ENCODE results near the gene FAF2. TPM values are rescaled to one million over a fixed set of nuclear protein-coding genes. Genes with fewer than 3 reads are reported as not detected.
"Not testable (repeated sequence)": the region's sequence is repeated elsewhere in the genome, so short reads cannot be mapped to it uniquely, and the experiment has no call there.

The FAF2 gene
- total and polyA plus RNA-seq, 10 of the 15 experiments (the other 5 are each of a cell fraction or from before 2014, with no cell fraction given), result 19.0 to 45.1 (median 35.6) TPM

DNA sequence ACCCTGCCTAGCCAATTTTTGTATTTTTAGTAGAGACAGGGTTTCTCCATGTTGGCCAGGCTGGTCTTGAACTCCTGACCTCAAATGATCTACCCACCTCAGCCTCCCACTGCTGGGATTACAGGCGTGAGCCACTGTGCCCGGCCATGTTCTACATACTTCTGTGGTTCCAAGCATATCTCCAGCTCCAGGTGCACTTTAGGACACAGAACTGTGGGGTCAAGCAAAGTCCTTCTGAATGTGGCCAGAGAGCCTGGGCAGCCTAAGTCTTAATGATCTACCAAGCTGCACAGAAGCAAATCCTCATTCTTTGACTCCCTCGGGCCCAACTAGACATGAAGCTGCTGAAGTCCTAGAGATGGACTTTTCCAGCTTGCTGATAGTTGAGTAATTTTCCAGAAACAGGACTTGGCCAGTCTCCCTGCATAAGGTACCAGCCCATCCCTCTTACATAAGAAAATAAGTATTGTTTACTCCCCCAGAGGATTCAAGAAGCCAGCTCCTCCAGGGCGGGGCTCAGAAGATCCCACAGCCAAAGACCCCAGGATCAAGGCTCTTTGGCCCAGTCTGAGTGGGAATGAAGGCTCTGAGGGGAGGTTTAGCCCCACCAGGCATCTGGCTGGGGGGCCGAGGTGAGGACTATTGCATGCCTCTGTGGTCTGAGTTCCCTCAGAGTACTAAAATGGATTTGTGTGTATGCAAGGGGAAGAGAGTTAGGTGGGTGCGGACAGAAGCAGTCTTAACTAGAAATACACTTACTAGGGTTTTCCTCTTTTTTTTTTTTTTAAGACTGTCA, 40.5 kb upstream of the FAF2 start (continued):
- TF ChIP-seq, protein P1, sequence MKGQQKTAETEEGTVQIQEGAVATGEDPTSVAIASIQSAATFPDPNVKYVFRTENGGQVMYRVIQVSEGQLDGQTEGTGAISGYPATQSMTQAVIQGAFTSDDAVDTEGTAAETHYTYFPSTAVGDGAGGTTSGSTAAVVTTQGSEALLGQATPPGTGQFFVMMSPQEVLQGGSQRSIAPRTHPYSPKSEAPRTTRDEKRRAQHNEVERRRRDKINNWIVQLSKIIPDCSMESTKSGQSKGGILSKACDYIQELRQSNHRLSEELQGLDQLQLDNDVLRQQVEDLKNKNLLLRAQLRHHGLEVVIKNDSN (IDR thresholded peaks at IDR 0.05; ENCODE audit: borderline replicate concordance, extremely low read length, insufficient read depth, low read depth, low read length), result no peak
- TF ChIP-seq, protein P2, sequence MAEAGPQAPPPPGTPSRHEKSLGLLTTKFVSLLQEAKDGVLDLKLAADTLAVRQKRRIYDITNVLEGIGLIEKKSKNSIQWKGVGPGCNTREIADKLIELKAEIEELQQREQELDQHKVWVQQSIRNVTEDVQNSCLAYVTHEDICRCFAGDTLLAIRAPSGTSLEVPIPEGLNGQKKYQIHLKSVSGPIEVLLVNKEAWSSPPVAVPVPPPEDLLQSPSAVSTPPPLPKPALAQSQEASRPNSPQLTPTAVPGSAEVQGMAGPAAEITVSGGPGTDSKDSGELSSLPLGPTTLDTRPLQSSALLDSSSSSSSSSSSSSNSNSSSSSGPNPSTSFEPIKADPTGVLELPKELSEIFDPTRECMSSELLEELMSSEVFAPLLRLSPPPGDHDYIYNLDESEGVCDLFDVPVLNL (IDR thresholded peaks at IDR 0.05; ENCODE audit: low read depth, low read length), result no peak
- TF ChIP-seq BMI1 (IDR thresholded peaks at IDR 0.05; ENCODE audit: borderline replicate concordance), result no peak
- TF ChIP-seq ATF7 (IDR thresholded peaks at IDR 0.05; ENCODE audit: low read depth), result no peak
- no peak for TF ChIP-seq CBX5 (IDR thresholded peaks at IDR 0.05; ENCODE audit: low read depth)

DNA sequence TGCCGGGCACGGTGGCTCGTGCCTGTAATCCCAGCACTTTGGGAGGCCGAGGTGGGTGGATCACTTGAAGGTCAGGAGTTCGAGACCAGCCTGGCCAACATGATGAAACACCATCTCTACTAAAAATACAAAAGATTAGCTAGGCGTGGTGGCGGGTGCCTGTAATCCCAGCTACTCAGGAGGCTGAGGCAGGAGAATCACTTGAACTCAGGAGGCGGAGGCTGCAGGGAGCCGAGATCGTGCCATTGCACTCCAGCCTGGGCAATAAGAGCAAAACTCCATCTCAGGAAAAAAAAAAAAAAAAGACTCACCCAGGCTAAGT, 40.0 kb upstream of the FAF2 start:
- H3K4me1 ChIP-seq (ENCODE audit: control insufficient read depth, insufficient read depth, low read length); H3K27me3 ChIP-seq (replicated peaks in 1 of 2; ENCODE audit: control insufficient read depth in 2 of 2, insufficient read depth in 2 of 2, low read length in 1 of 2); DNase-seq (ENCODE audit: low read depth, low spot score); H3K27ac ChIP-seq (ENCODE audit: control insufficient read depth, insufficient read depth); intact Hi-C loops (cut with micrococcal nuclease; ENCODE audit: unreplicated experiment); H3K9ac ChIP-seq (ENCODE audit: control insufficient read depth, insufficient read depth, low read length); RAD21 ChIA-PET (ENCODE audit: unreplicated experiment); FAIRE-seq; H2AFZ ChIP-seq (ENCODE audit: control insufficient read depth, low read depth, low read length); H3K36me3 ChIP-seq (ENCODE audit: control insufficient read depth in 2 of 2, insufficient read depth in 2 of 2, low read length in 1 of 2); H3K4me3 ChIP-seq; H3K79me2 ChIP-seq (ENCODE audit: control insufficient read depth, insufficient read depth, low read length); H3K9me3 ChIP-seq (replicated peaks; ENCODE audit: control insufficient read depth, insufficient read depth, low read length); H3K4me2 ChIP-seq (ENCODE audit: control insufficient read depth, insufficient read depth); SMC1A ChIA-PET (ENCODE audit: uncharacterized antibody, unreplicated experiment); BruUV-seq (replicated peaks); CTCF ChIA-PET; H4K20me1 ChIP-seq (ENCODE audit: control insufficient read depth, insufficient read depth); ATAC-seq; in situ Hi-C loops (cut with MboI): not testable (repeated sequence)
- WGBS (ENCODE audit: insufficient coverage, insufficient replicate concordance, low lambda C conversion rate, missing lambda C conversion rate), result 79% methylated on average over 4 of the region's 10 CpGs
- POLR2A ChIA-PET, result interaction anchor here (0.6 kb wide), 1 partner anchor 21 kb away, joined by 3 read pairs; no protein-coding TSS in a partner anchor

Measured in GM12878 (cell line).